Adrenal gland (tissue), 12 donors: ENCODE measurements around the gene AGER. TPM values are rescaled to one million over a fixed set of nuclear protein-coding genes. Genes with fewer than 3 reads are reported as not detected.

Experiments used
- DNase-seq, 7 donors: peaks; one replicate each; pipeline ENCODE4 v3.0.0-alpha.2; 2019 to 2020
- H3K27ac ChIP-seq, 5 donors: fragments of 200-600 bp; sonication (generic) in 4 of 5; 1 replicate in 3 of 5; 2 replicates in 2 of 5; pipeline versions ENCODE4 v1.5.1 to v1.8.0; 2016 to 2020; ENCODE audit warnings: mild to moderate bottlenecking in 1 of 5
- H3K27me3 ChIP-seq: fragments of 200-600 bp; 2 replicates; pipeline ENCODE4 v1.8.0; 2021
- H3K36me3 ChIP-seq, 2 donors: fragments of 200-600 bp; replicated peaks in 1 of 2; 1 replicate in 1 of 2; 2 replicates in 1 of 2; pipeline versions ENCODE4 v1.5.1 to v1.8.0; 2018 to 2022
- H3K4me1 ChIP-seq, 2 donors: fragments of 200-600 bp; replicated peaks in 1 of 2; 1 replicate in 1 of 2; 2 replicates in 1 of 2; pipeline versions ENCODE4 v1.5.1 to v1.8.0; 2018 to 2021
- H3K4me3 ChIP-seq, 4 donors: fragments of 200-600 bp; sonication (generic) in 3 of 4; one replicate each; pipeline ENCODE4 v1.5.1; 2016 to 2018
- H3K9me3 ChIP-seq, 3 donors: fragments of 200-600 bp; sonication (generic) in 1 of 3; replicated peaks in 1 of 3; 1 replicate in 2 of 3; 2 replicates in 1 of 3; pipeline versions ENCODE4 v1.5.1 to v1.8.0; 2016 to 2021
- CTCF ChIP-seq, 6 experiments: fragments of 450-650 bp in 4 of 6; fragments of 200-600 bp in 2 of 6; sonication (generic) in 1 of 6; IDR thresholded peaks; 1 replicate in 5 of 6; 2 replicates in 1 of 6; pipeline versions ENCODE4 v1.5.1 to v1.8.0; 2016 to 2021; ENCODE audit warnings: antibody characterized with exemption in 6 of 6, mild to moderate bottlenecking in 2 of 6, moderate library complexity in 1 of 6
- POLR2A ChIP-seq, 2 donors: fragments of 450-650 bp; IDR thresholded peaks; one replicate each; pipeline ENCODE4 v1.6.1; 2017; ENCODE audit warnings: antibody characterized with exemption in 2 of 2, mild to moderate bottlenecking in 2 of 2, moderate library complexity in 1 of 2
- WGBS, 4 donors: extraction: QIAGEN DNeasy Blood & Tissue Kit in 2 of 4; methylation state at CpG; one replicate each; pipeline versions ENCODE4 v1.1.5 to v1.1.7; 2013 to 2017; 5-methylcytosine and 5-hydroxymethylcytosine counted together
- intact Hi-C, 2 donors: fragments of 100-400 bp; cut with DNase I; formaldehyde crosslinking; loops; one replicate each; pipeline versions ENCODE4 v1.14.1 to v1.15.0; 2022 to 2023
- polyA plus RNA-seq, 3 donors: library from polyadenylated mRNA; stranded (reverse); fragments of 200-250 nt in 2 of 3; fragments of 350-450 nt in 1 of 3; fragmentation: Illumina TruSeq in 1 of 3; extraction: RNeasy Lipid Tissue Mini Kit (QIAGEN cat#74804) in 1 of 3; gene quantifications; one replicate each; pipeline ENCODE4 v1.2.3, GENCODE V29; 2013 to 2014
- total RNA-seq, 9 donors: library from RNA; depleted of rRNA in 4 of 9; stranded (reverse); fragments of >200 nt in 4 of 9; fragments of 120-200 nt in 1 of 9; fragmentation: NEBNext Ultra II Directional in 1 of 9; extraction: Animal tissue kit (Norgen Biotek cat#: 25700) in 1 of 9; gene quantifications; one replicate each; pipeline versions ENCODE4 v1.1.0 to v1.2.4, GENCODE V29; 2013 to 2023
- donor health status: healthy with polysubstance abuse.
- donor health status: Bipolar disorder and iron deficiency.
- donor health status: DM: yes; HTN: yes; CAD: no.
- donor health status: DM: no; HTN: no; CAD: no.
- donor health status: DM: no; HTN: no; CAD: no.
- donor health status: DM: yes; HTN: yes; CAD: no.

AGER gene
- total and polyA plus RNA-seq, 12 donors, result 1.4 to 63.9 (median 3.4) TPM; not detected in 1

- 55 to 76% (median 64%) methylated on average over 30 to 55 of the region's 55 CpGs for WGBS, 4 donors
- TF ChIP-seq POLR2A (IDR thresholded peaks at IDR 0.05), result no peak
- Histone ChIP-seq H3K27ac (no peak overlapping the region), H3K36me3 (no peaks in the 10 kb centered on the region), H3K9me3 (no peaks in the 10 kb centered on the region), H3K4me3 (no peak overlapping the region), H3K27me3 (no peaks in the 10 kb centered on the region), H3K4me1 (peaks cover 14 to 19% of the 10 kb centered on the region in 2 donors)
- intact Hi-C loops, result no loop called here
- no peak for DNase-seq
These were observed 33.9 kb downstream of the AGER start for GRCh38 chr6:32149932-32150870.

- DNase-seq, result no peak
- H3K4me3 ChIP-seq, result peak overlapping the region in 1 of 4 donors; percentile 29
- intact Hi-C loops, result no loop called here
- H3K27me3 ChIP-seq, result no peaks in the 10 kb centered on the region
- H3K27ac ChIP-seq, result no peak overlapping the region
- TF ChIP-seq CTCF (IDR thresholded peaks at IDR 0.05) (no peak), POLR2A (IDR thresholded peaks at IDR 0.05) (no peak)
- no peaks in the 10 kb centered on the region for H3K36me3 ChIP-seq
- 50 to 65% (median 59%) methylated on average over 18 to 47 of the region's 47 CpGs for WGBS, 4 donors
- H3K4me1 ChIP-seq, result peaks cover 7 to 13% of the 10 kb centered on the region in 2 donors
- H3K9me3 ChIP-seq, result no peaks in the 10 kb centered on the region
These were observed 34.8 kb downstream of the AGER start for GRCh38 chr6:32149092-32149755.

- WGBS, 4 donors, result 47 to 57% (median 49%) methylated on average over 38 to 39 of the region's 39 CpGs
- Histone ChIP-seq H3K9me3 (no peaks in the 10 kb centered on the region), H3K27ac (no peak overlapping the region), H3K27me3 (no peaks in the 10 kb centered on the region), H3K4me1 (peaks cover 7 to 13% of the 10 kb centered on the region in 2 donors), H3K4me3 (peak overlapping the region in 1 of 4 donors; percentile 29), H3K36me3 (no peaks in the 10 kb centered on the region)
- no peak for TF ChIP-seq POLR2A (IDR thresholded peaks at IDR 0.05)
- peak; percentile 52 to 81 (median 63) for DNase-seq
- intact Hi-C loops, result no loop called here
These were observed 35.6 kb downstream of the AGER start for GRCh38 chr6:32148289-32149091.

GRCh38 chr6:32147401-32148132 lies 36.5 kb downstream of the AGER start:
- H3K4me3 ChIP-seq, result no peak overlapping the region
- TF ChIP-seq CTCF (IDR thresholded peaks at IDR 0.05) (no peak), POLR2A (IDR thresholded peaks at IDR 0.05) (no peak)
- H3K27ac ChIP-seq, result no peak overlapping the region
- peaks cover 1 to 5% of the 10 kb centered on the region in 2 donors for H3K4me1 ChIP-seq
- H3K36me3 ChIP-seq, result no peaks in the 10 kb centered on the region
- 86 to 96% (median 93%) methylated on average over 4 of the region's 4 CpGs for WGBS, 4 donors
- intact Hi-C loops, result no loop called here
- H3K9me3 ChIP-seq, result no peaks in the 10 kb centered on the region
- no peak for DNase-seq
- no peaks in the 10 kb centered on the region for H3K27me3 ChIP-seq
